ENCODE results near the gene AKAP13.
"Not testable (repeated sequence)": the region's sequence is repeated elsewhere in the genome, so short reads cannot be mapped to it uniquely, and the experiment has no call there.

AKAP13 gene

DNA sequence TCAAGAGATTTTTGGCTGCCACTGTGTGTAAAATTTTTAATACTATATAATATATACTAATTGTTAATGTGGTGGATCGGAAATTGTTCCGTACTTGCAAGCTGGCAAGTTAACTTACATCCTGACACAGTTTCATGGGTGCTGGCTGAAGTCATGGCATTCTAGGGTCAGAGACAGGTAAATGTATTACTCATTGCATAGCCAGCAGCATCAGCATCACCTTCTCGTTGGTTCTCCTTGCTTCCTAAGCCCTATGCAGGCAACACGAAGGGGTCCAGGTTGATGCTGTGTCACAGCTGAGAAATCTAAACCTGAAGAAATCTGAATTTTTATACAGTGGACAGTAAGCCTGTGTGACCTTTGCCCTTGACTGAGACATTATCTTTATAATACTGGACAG is 251.6 kb downstream of the AKAP13 start:
- no peak for DNase-seq

DNA sequence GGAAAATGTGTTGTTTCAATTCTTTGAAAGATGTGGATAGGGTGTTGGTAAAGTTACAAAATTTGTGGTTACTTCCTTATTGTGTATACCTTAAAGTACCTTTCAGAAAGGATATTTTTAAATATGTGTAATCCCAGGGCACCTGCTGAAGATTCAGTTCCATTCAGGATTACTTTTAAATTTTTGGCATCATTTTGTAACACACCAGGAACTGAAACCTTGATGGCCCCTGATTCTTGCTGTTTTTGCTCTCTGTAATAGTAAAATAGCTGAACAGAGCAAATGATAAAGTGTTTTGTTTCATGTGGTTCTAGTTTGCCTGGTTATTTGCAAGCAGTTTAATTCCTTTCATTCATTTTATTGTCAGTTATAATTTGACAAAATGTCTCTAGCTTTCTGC is 253.5 kb downstream of the AKAP13 start:
- DNase-seq = no peak

DNA sequence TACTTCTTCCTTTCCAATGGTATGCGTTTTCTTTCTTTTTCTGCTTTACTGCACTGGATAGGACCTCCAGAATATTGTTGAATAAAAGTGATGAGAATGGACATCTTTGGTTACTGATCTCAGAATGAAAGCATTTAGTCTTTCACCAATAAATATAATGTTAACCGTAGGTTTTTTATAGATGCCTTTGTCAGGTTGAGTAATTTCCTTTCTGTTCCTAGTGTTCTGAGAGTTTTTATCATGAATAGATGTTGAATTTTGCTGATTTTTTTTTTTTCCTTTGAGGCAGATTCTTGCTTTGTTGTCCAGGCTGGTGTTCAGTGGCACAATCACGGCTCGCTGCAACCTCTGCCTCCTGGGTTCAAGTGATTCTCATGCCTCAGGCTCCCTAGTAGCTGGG is 255.9 kb downstream of the AKAP13 start:
- DNase-seq = no peak

DNA sequence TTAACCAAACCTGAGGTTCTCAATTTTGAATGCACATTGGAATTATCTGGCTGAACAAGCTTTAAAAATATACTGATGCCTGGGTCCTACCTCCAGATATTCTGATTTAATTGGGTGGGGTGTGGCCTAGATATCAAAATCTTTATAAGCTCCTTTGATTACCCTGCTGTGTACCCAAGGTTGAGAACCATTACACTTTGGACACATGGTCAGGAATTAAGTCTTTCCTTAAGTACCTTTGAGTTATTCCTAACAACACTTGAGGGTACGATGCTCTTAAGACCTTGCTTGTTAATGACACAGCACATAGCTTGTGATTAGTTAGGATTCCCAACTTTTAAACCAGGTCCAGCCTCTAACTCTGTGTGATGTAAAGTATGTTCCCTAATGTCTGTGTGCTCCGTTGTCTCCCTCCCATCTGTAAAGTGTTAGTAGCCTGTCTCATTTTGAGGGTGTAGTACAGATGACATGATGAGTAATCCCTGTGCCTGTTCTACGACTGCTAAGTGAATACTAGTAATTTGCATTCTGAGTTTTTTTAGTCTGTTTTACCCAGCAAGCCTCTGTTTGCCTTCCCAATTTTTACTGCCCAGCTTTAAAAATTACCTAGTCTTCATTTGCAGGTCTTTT is 259.5 kb downstream of the AKAP13 start:
- no peak for DNase-seq

DNA sequence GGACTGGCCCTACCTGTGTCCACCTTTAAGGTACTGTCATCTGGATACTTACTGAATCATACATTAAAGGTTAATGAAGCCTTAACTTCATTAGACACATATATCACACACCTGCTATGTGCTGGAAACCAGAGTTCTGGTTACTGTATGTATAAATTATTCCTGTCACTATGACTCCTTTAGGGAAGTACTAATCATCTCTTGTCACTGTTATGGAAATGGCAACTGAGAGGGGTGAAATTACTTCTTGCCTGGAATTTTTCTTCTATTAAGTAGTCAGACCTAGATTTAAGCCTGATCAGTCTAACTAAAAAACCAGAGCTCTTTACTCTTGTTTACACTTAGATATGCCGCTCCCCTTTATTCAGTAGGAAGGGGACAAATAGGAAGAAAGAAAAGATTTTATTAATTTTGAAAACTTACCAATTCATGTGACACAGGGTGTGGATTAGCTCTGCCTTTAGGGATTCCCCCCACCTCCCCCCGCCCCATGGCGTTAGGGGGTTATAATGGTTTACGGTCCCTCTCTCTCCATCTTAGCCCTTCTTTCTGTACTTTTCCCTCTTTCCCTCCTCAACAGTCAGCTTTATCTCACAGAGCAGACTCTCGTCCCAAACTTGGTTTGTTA is 261.8 kb downstream of the AKAP13 start:
- no peak for DNase-seq

DNA sequence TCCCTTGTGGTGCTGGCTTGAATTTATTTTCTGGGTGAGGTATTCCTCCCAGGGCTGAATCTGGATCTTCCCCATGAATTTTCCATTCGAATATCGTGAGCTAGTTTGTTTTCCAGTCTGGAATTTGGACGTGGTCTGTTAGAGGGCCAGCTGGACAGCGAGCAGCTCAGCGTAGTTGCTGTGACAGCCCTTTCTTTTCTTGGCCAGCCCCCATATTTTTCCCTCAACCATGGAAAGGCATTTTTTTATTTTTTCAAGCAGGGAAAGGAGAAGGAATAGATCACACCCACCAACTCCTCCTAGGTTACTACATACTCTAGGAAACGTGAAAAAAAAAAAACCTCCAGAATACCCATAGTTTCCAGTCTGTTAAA is 262.3 kb downstream of the AKAP13 start:
- DNase-seq = no peak

DNA sequence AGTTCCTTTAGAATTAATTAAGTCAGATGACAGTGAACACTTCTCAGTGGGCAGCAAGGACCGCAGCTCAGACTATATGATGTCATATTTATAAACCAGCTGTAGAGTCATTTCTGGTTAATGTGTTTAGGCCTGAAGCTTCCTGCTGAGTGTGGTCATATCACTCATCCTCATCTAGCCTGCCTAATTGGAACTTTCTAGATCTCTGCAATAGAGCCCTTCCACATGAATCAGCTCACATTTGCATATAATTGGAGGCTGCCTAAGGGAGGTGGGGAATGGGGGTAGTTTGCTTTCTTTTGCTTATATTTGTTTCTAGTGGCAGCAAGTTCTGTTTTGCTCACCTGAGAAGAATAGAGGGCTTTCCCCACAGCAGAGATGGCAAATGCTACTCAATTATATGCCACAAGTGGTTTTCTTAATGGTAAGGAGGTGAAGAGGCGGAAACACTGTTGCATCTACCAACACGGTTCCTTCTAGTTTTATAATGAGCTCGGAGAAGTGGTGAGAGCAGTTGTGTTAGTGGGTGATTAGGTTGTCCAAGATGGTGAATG is 266.2 kb downstream of the AKAP13 start:
- DNase-seq = no peak

DNA sequence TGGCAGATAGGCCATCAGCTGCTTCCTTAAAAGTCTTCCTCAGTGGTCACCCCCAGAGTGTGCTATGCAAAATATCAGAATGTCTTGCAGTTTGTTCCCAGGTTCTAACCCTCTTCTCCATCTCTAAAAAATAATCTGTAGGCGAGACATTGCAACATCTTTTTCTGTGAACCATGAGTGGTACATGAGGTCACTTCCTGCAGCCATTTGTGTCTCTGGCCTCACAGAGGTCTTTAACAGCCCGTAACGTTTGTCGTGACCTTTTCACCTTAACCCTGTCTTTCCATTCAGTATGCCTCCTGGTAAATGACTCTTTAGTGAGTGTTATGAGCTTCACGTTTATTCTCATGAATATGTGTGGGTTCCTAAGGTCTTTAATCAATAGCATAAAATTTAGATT is 269.0 kb downstream of the AKAP13 start:
- DNase-seq = no peak

DNA sequence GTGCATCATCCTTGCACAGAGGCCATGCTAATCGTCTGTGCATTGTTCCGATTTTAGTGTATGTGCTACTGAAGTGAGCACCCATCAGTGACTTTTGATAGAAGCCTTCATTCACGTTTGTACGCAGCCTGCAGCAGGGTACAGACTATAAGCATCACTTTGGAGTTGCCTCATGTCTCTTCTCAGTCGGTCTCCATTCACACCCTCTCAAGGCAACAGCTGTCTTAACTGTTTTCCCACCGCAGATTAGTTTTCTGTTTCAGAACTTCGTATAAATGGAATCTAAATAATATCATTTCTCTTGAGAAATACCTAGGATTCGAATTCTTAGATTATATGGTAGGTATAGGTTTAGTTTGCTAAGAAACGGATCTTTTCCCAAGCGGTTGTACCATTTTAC is 271.1 kb downstream of the AKAP13 start:
- no peak for DNase-seq

DNA sequence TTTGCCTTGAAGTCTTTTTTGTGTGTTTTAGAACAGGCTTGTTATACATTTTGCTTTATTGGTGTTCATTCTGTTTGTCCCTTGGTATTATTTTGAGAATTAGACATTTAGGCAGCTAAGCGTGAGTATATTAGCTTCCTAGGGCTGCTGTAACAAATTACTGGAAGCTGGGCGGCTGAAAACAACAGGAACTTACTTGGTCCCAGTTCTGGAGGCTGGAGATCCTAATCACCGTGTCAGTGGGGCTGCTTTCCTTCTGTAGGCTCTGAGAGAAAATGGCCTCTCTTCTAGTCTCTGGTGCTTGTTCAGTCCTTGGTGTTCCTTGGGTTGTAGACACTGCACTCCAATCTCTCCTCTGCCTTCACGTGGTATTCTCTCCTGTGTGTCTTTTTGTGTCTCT is 272.1 kb downstream of the AKAP13 start:
- no peak for DNase-seq

DNA sequence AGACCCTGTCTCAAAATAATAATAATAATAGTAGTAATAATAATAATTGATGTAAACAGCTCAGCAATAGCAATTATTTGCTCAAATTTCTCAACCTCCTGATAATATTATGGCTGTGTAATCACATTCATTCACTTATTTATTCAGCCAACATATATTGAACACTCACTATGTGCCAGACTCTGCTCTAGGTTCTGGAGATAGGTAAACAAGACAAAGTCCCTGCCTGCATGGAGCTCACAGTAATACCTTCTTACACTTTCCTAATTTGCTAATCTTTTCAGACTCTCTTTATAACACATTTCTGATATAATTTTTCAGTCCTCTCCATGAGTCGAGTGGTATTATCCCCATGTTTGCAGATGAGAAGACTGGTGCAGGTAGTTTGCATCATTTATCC is 276.7 kb downstream of the AKAP13 start:
- DNase-seq = no peak

DNA sequence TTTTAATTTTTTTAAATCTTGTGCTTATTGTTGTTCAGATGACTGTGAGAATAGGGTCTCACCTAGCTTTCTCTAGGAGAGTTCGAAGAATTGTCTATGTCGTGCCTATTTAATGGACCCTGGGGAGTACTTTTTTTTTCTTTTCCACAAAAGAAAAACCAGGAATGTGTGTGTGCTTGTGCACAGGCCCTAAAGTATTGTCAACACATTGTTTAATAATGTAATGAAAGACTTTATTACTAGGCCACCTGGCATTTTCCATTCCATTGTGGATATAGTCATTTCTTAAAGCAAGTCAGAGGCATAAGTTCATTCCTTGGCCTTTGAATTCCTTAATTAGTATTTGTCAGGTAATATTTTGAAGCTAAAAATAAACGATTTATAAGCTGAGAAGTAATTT is 278.4 kb downstream of the AKAP13 start:
- DNase-seq = no peak

DNA sequence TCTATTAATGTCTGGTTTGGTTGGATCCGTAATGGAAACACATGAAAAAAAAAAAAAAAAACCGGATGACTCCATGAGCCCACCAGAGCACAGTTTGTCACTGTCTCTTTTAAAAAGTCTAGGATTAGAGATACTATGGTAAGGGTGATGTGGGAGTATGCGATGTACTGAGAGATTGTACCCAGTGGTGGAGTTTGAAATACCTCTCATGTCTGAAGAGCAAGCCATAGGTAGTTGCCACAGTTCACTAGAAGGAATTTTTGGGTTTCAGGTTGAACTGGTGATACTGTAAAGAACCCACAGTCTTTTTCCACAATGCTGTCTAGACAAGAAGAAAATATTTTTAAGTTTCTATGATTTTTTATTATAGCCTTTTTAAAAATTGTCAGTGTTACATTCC is 281.5 kb downstream of the AKAP13 start:
- no peak for DNase-seq

DNA sequence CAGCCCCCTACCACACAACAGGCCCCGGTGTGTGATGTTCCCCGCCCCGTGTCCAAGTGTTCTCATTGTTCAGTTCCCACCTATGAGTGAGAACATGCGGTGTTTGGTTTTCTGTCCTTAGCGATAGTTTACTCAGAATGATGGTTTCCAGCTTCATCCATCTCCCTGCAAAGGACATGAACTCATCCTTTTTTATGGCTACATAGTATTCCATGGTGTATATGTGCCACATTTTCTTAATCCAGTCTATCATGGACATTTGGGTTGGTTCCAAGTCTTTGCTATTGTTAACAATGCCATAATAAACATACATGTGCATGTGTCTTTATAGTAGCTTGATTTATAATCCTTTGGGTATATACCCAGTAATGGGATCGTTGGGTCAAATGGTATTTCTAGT is 285.3 kb downstream of the AKAP13 start:
- DNase-seq = not testable (repeated sequence)

DNA sequence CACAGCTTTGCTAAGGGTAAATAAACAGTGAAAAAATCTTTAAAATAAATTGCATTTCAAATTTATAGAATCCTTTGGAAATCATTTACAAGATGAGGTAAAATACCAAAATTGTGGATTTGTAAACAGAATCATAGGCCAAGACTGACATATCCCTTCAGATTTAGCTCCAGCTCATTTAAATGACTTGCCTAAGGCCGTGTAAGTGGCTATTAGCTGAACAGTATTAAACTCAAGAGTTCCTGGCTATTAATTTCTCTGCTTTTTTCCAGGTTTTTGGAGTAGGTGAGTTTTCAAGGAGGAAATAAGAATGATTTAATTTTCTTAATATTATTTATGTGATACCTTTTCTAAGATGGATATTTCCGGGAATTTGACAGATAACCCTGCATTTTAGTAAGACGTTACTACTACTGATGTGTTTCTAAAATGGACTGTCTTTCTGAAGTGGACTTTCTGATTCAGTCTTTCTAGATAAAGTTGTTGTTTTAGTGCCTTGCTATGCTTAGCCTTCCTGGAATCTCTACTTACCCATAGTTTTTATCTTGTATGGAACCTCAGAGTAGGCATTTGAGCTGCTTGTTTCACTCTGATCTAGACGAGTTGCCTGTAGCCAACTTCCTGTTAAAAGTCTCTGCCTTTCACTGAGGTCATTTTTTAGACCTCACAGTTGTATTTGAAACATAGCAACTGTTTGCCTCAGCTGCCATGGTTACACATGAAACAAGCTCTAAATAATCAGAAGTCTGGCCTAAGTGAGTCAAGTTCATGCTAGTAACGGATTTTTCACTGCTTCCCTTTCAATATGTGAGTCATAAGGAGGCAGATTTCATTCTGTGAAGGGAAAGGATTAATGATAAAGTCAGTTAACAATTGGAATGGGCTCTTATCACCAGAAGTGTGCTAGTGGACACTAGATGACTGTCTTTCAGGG is 287.4 kb downstream of the AKAP13 start:
- DNase-seq = no peak

DNA sequence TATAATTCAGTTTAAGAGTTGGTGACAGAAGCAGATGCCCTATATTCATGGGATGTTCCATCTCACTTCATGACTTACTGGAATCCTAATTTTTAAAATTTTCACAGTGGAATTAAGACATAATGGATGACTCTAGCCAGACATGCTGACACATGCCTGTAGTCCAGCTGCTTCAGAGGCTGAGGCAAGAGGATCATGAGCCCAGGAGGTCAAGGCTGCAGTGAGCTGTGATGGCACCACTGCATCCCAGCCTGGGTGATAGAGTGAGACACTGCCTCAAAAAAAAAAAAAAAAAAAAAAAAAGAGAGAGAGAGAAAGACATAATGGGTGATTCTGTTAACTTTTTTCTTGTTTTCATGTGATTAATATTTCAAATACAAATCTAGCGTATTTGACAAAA is 290.8 kb downstream of the AKAP13 start:
- DNase-seq = no peak

DNA sequence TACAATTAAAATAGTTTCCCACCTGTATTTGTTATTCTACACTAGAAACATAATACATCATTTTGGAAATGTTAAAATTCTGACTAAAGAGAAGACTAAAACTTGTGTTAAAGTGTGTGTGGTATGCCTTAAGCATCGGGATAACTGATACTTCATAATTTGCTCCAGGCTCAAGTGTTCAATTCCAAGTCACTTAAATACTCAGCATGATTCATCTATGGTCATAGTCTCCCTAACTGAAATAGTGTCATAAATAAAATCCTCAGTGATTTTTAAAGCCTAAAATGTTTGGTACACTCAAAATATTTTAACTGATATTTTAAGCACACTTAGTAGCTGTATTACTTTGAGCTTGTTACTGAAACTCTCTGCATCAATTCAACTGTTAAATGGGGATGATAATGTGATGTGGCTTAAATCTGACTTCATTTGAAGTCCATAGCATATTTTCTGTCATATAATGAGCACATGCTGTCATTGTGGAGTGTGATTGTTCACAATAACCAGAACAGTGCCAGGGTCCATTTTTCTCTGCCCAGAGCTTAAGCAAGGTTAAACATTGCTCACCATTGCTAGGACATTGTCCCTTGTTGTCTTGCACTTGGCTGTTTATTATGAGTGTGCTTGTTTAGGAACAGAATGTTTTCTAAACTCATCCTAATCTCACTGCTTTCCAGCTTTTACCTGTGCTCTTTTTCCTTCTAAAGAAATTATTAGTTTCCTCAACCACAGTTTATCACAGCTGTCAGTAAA is 292.1 kb downstream of the AKAP13 start:
- DNase-seq = no peak

DNA sequence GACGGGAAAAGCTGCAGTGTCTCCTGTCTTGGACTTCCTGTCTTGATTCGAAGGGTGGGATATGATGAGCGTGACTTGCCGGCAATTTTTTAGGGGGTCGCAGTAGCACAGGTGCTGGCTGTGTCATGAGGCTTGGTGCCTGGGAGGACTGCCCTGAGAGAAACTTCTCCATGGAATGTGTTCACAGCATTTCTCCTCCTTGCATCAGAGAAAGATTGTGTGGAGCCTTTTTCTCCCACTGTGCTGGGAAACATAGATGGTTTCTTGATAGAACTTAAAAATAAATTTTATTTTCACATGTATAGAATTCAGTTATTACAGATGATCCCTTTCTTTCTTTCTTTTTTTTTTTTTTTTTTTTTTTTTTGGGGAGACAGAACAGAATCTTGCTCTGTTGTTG is 292.9 kb downstream of the AKAP13 start:
- DNase-seq = no peak

DNA sequence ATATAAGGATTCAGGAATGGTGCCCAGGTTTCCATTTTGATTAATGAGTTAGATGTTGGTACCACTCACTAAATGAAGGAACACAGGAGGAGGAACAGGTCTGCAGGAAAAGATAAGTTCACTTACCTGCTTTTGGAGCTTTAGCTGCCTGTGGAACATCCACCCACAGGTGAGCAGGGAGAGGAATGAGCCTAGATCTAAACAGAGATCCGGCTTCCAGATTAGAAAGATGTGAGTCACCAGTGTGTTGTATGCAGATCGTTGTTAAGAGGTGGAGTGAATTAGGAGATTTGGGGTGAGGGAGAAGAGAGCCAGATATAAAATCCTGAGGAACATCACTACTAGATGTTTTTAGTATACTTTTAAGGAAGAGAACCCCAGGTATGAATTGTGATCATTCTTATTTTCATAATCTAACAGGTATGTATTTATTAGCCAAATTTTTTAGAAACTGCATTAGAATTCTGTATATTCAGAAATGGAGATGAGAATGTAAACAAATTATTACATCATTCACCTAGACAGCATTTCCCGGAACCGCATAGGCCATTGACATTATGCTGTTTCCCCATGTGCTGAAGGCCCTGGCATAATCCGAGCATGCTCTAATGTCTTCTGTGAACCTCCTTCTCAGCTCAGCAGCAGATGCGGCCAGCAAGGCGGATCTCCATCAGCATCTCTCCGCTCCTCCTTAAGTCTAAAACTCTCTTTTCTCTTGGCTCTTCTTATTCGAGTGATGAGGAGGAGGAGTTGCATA is 296.1 kb downstream of the AKAP13 start:
- no peak for DNase-seq

DNA sequence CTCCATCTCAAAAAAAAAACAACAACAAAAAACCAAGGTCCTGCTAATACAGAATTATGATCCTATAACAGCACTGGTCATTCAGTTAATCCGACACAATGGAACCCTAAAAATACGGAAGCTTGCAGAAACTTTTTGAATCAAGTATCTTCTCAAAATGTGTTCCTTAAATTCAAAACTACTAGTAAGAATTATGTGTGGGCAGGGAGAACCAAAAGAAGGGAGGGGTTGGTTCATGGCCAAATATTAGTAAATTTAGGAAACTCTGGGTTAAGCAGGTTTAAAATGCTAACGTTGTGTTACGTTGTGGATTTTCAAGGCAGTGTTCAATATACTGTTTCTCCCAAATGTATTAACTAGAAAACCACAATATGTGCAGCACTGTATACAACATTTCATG is 298.8 kb downstream of the AKAP13 start:
- no peak for DNase-seq

DNA sequence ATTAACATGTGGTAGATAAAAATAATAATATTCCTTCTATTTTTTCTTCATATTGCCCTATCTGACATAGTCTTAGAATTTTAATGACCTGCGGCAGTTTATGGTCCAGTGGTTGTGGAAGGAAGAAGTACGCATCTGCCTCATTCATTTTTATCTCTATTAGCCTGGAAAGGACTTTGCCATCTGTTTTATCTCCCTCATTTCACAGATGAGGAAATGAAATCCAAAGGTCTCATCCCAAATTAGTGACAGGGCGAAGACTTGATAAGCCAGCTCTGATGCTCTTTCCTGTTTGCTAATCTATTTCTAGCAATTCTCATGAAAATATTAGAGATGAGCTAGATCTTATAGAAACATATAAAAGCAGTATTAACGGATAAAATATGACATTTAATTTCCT is 301.0 kb downstream of the AKAP13 start:
- no peak for DNase-seq

DNA sequence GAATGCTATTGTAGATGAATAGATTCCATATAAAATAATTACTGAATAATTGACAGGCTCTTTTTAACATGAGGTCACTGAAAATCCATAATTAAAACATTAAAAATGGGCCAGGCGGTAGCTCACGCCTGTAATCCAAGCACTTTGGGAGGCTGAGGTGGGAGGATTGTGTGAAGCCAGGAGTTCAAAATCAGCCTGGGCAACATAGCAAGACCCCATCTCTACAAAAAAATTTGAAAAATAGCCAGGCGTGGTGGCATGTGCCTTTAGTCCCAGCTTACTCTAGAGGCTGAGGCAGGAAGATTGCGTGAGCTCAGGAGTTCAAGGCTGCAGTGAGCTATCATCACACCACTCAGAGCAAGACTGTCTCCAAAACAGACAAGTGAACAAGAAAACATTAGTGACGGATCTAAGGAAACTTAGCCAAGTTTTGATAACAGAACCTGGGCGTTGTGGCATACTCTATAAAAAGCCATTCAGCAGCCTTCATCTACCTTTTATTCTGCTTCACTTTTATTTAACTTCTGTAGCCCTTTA is 303.8 kb downstream of the AKAP13 start:
- DNase-seq = no peak

Measured in NCI-H1105 (cell line).